Stimulated activated CD8-positive, alpha-beta memory T cell treated with anti-CD3 and anti-CD28 coated beads, Interleukin-4, amount 100 ng/mL, for 48 hours (primary cell): ENCODE measurements around the gene CENPB.
A peak's percentile ranks its signal among the peaks of the same experiment; 100 is the strongest.

Source experiments
- DNase-seq: peaks from one replicate; pipeline ENCODE4 v3.0.0-alpha.2; 2020

The CENPB gene

DNA sequence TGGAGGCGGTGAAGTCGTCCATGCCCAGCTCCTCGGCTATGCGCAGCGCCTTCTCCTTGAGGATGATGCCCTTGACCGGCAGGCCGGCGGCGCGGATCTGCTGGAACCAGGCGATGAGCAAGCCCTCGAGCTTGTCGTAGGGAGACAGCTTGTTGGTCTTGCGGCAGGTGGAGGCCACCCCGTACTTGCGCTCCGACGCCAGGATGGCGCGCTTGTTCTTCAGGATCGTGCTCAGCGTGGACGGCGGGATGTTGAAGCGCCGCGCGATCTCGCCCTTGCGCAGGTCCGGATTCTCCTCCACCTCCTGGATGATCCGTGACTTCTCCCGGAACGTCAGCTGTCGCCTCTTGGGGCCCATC is 435 bp downstream of the CENPB start:
- peak; percentile 65 for DNase-seq

DNA sequence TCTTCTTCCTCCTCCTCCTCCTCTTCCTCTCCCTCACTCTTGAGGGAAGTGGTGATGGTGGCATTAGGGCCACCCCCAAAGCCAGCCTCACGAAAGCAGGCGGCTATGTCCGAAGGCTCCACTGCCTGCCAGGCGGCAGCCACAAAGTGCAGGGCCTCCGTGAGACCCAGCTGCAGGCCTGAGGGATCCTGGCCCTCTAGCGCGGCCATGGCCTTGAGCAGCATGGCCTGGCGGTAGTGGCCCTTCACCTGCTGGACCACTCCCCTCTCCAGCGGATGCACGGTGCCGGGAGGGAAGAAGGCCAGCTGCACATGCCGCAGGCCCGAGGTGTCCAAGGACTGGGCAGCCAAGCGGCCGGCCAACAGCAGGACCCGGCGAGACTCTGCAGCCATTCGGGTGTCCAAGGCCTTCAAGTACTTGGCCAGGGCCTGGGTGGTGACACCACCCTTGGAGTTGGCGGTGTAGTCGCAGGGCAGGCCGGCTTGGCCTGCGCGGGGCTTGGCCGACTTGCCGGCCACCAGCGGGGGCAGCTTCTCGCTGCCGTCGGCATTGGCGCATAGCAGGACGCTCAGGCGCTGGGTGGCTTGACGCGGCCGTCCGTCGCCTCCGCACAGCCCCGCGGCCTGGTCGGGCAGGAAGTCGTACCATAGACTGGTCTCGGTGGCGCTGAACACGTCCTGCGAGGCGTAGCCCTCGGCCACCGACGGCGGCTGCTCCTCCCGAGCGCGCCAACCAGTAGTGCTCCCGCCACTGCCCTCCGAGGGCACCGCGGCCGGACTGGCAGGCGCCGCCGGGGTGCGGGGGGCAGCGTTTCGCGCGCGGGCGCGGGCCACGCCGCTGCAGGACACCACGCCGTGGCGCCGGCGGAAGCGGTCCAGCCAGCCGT is 1.1 kb downstream of the CENPB start:
- no peak for DNase-seq

DNA sequence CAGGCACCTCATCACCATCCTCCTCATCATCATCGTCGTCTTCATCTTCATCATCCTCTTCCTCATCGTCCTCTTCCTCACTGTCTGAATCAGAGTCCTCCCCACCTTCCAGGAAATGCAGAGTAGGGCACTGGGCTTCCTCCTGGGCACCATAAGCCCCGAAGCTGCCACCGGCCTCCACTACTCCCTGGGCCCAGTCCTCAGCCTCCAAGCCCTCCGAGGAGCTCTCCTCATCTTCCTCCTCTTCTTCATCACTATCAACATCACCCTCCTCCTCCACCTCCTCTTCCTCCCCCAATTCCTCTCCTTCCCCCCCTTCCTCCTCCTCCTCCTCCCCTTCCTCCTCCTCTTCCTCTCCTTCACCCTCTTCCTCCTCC is 1.7 kb downstream of the CENPB start:
- DNase-seq: no peak

DNA sequence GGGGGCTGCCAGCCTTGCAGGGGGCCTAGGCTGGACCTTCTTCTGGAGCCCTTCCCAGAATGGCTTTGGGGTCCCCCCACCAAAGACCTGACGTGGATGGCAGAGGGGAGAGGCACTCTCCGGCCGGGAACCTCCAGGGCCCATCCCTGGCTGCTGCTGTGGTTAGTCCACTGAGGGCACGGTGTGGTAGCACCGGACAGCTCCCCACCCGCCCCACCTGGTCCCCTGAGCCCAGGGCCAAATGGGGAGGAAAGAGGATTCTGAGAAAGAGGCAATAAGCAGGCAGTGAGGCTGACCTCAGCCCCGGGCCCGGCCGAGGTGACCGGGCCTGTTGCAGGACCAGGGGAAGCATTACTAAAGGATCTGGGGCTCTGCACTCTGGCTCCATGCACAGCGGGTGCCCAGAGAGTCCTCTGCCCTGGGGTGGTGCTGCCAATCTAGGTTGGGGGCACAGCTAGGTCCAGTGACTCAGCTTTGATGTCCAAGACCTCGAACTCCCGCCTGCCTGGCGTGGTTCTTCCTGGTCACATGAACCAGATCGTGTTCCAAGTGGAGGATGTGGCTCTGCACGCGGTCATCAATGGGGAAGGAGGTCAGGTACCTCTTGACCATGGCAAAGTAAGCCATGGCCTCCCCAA is 2.2 kb downstream of the CENPB start:
- DNase-seq: no peak

DNA sequence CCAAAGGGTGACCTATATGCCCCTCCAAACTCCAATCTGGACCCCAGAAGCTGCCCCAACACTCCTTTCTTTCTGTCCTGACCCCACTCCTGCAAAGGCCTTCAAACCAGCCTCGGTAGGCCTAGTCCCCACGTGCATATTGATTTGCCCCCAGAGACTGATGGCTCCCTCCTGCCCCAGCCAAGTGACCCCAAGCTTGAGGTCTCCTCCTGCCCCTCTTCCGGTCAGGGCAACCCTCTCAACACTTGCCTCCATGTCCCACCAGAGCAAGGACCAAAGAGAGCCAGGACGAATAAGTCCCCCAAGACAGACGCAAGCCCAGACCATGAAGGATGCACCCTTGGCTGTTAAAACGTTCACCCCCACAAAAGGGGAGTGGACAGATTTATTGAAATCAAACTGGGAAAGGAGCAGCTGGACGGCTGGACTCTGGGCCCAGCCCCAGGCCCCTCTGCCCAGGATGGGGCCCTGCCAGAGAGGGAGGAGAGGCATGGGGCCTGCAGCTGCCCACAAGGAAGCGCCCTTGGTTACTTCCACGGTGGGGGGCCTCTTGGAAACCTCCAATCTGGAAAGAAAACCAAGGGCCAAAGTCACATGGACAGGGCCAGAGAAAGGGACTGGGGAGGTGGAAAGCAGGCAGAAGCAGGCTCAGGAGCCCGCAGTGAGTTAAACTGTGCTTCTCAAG is 2.9 kb downstream of the CENPB start:
- no peak for DNase-seq

DNA sequence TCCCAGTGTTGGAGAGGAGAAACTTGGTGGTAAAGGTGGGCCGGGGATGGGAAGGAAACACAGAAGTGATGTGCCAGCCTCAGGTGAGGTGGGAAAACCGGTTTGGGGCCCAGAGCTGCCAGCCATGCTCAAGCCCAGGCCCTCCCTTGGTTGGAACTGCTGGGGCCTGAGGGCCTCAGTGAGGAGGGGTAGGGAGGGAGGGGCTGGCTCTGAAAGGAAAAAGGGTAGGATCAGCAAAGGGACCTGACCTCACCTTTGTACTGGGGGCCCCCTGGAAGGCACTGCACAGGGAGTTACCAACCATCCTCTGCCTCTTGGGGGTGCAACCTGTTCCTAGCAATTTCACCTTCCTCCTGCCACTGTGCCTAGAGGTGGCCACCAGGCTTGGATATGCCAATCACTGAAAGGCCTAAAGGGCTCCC is 3.5 kb downstream of the CENPB start:
- no peak for DNase-seq

DNA sequence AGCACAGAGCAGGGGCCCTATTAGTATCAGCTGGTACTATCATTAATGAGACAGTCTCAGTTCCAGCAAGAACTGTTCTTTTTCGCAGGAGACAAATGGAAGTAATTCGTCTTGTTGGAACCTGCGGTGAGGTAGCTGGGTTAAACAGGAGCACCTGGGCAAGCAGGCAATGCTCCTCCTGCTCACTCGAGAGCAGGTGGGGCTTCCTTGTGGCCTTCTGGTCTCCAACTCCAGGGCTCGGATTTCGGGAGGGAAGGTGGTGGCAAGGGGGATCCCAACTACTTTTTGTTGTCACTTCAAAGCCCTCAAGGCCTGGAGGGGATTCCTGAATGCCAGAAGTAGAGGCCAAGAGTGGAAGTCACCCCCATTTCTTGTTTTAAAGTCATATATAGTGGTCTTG is 3.9 kb downstream of the CENPB start:
- no peak for DNase-seq

DNA sequence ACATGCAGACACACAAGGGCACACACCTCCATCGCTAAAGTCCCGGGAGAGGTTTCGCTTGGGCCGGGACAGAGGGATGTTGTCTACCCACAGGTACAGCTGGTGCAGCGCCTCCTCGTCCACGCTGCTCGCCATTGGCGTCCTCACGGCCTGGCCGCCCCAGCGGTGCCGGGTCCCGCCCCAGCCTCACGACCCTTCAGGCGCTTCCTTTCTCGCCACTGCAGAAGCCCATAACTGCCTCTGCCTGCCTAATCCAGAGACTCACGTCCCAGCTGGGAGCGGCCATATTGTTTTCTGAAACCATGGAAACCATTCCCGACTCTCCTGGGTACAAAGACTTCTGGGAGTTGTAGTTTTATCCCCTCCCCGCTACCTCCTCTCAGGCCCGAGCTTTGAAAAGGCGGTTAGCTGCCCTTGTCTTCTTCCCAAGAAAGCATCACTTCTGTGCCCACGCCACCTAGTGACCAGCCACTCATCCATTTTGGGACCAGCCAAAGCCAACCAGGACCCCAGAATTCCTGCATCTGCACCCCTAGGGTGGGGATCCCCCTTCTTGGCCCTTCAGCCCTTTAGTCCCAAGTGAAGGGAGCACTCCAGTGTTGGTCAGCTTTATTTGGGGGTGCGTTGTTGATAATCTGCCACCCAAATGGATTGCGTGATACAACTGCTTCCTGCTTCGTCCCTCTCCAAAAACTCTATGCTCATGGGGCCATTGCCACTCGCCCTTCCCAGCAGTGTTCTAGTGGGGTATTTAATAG is 5.2 kb downstream of the CENPB start, which contains the start of gene SPEF1:
Gene SPEF1, minus strand, starts transcription at position 296 of the 758 bp plus-strand sequence. Its CDS starts 161 bp downstream, at position 135.
- DNase-seq: peak; percentile 59

DNA sequence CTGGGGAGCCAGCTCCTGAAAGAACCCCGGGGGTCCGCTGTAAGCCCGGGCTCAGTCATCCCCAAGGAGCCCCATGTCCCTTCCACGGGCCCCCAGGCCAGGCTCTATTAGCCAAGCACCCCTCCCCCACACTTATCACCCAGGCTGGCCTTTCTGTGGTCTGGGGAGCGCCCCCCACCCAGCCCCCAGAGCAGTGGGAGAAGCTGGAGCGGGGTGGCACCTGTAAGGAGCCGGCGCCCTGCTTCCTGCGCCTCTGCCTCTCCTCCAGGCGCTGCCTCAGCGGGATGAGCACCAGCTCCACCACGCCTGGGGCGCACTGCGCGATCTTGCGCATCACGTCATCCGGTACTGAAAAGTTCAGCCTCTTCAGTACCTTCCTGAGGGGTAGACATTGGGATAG is 7.6 kb downstream of the CENPB start:
- no peak for DNase-seq

DNA sequence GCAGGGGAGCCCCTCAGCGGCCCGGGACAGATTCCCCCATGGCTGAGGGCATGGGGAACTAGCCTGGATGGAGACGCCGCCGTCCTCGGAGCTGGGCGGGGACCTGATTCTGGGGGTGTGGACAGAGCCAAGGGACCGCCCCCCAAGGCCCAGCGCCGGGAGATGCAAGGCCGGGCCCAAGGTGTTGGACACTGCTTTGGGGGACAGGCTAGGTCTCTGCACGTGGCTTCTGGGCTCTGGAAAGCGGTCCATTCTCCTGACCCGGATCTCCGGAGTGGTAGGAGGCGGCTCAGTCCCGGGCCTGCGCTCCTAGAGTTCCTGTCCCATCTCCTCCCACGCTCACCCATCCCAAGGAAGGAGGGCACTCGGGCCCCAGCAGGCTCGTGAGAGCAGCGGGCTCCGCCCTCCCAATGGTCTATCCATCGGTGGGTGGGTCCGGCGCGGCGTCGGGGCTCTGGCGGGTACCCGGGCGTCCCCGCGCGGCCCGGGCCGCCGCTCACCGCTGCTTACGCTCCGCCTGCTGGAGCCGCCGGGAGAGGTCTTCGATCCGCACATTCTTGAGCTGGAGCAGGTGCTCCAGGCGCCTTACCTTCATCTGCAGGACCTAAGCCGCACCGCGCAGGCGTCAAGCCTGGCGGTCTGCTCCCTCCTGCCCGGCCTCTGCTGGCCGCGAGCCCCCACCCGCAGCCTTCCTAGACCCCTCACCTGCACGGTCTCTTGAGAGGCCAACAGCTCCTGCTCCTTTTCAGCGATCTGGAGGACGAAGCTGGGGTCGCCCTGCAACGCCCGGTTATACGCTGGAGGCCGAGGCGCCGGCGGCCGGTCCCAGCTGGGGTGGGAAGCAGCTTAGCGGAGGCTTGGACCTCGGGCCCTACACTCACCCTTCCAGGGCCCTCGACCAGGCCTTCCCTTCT is 8.6 kb downstream of the CENPB start:
- DNase-seq: peak; percentile 77

DNA sequence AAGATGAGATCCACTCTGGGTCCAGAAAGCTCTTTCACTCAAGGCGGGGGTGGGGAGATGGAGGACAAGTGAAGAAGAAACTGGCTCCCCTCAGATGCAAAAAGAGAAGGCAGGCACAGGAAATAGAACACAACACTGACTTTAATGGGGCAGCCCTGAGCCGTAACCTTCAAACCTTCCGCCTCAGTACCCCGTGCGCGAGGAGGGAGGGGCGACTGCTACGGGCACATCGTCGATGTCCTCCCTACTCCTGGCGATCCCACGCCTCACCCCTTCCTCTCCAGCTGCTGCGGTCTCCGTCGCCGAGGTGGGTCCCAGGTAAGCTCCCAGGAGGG is 9.2 kb downstream of the CENPB start:
- no peak for DNase-seq

DNA sequence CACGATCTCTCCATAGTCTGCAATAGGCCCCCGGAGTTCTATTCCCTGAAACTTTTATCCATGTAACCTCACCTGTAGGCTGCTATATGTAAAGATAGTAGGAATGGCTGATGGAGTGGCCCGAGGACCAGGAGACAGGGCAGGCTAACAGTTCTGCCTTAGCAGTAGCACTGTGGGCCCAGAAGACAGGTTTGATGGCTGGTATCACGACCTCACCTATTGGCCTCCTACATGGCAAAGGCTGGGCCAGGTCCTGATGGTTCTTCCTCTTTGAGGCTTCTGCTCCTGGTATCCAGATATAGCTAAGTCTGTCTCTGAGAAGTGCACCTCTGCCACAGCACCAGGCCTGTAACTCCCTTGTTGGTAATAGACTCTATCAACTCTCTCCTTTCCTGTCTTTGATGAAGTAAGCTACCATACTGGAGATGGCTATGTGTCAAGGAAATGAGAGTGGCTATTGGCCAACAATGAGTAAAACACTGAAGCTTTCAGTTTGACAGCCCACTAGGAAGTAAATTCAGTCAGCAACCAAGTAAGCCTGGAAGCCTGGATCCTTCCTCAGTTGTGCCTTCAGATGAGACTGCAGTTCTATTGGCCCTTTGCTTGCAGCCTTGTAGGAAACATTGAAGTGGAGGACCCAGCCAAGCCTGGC is 11.0 kb downstream of the CENPB start:
- no peak for DNase-seq

DNA sequence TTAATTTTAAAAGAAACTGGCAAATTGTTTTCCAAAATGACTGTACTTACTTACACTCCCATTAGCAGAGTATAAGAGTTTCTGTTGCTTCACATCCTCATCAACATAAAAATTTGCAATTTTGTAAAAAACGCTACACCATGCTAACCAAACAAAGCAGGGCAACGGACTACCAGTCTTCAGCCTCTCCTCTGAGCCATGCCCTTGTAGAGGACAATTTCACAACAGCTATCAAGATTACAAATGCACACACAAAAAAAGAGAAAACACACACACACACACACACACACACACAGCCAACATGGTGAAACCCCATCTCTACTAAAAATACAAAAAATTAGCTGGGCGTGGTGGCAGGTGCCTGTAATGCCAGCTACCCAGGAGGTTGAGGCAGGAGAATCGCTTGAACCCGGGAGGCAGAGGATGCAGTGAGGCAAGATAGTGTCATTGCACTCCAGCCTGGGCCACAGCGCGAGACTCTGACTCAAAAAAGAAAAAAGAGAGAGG is 14.9 kb downstream of the CENPB start:
- DNase-seq: no peak

DNA sequence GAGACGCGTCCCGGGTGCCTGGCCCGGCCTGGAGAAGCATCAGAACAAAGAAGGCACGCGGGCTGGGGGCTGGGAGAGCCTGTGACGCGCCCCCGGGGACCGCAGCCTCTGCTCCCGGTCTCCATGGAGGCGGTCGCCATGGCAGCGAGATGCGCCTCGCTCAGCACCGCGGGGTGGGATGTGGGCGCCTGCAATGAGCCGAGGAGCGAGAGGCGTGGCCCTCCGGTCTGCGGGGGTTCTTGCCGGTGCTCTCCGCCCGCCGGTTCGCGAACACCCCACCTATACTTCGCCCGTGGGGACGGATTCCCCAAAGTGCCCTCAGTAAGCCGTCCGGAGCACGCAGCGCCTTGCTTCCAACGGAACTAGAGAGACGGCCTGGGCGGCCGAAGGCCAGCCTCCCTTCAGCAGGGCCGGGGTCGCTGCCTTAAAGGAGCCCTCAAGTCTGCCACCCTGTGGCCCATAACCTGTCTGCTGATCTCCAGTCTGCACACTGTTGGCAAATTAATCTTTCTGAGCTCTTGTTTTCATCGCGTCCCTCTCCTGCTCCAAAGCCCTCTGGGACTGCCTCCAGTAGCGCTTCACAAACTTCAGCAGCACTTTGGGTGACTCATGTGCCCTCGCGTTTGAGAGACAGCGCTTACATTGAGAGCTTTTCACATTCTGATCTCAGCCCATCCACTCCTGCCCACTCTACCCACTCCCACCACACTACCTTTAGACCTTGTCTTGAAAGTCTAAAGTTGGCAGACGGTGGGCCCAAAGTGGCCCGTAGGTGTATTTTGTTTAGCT is 18.0 kb downstream of the CENPB start:
- peak; percentile 87 for DNase-seq

DNA sequence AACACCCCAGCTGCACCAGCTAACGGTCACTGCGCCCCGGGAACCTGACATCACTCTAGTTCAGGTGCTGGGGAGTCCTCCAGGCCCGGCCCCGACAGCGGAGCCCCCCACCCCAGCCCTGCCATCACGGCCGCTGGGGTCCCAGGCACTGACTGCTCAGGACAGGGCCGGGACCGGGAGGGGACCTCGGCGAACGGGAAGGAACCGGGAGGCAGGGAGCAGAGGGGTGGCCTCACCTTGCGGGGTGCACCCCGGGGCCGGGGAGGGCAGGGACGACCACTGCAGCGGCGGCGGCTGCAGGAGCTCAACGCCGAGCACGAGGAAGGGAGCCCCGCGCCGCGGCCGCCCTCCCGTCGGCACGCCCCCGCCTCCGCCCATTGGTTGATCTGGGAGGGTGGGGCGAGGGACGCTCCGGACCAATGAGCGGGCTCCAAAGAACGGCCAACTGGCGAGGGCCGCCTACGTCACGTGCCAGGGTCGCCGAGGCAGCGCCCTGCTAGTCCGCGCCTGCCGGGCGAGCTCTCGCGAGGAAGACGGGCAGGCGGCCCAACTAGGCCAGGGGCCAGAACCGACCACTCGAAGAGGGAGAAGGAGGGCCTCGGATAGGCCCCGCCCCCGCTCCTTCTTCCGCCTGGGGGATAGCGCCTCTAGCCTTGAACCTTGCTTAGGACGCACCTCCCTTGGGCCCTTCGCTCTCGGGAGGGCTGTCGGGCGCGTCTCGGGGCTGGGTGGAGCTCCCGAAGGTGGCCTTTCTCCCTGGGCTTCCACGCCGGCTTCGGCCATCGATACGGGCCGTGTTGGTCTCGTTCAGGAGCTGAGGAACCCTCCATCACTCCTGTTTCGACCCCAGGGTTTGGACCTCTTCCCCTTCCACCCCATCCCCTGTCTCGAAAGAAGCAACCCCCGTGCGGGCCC is 18.9 kb downstream of the CENPB start, which contains the start of gene ADISSP:
Gene ADISSP, minus strand, starts transcription at position 327 of the 915 bp plus-strand sequence. CDS start 7,653 bp downstream, outside the sequence.
- peak; percentile 98 for DNase-seq

DNA sequence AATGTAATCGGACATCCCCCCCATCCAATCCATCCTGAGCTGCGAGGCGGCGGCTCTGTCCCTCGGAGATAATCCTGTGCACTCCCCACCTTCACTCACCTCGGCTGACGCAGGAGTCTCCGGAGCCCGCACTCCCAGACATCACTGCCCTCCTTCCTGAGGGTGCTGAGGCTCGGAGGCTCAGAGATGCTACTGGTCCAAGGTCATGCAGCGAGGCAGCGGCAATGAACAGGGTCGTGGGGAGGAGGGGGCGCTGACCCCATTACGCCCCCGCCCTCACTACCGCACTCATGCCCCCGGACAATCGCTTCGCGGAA is 19.5 kb downstream of the CENPB start:
- DNase-seq: no peak

DNA sequence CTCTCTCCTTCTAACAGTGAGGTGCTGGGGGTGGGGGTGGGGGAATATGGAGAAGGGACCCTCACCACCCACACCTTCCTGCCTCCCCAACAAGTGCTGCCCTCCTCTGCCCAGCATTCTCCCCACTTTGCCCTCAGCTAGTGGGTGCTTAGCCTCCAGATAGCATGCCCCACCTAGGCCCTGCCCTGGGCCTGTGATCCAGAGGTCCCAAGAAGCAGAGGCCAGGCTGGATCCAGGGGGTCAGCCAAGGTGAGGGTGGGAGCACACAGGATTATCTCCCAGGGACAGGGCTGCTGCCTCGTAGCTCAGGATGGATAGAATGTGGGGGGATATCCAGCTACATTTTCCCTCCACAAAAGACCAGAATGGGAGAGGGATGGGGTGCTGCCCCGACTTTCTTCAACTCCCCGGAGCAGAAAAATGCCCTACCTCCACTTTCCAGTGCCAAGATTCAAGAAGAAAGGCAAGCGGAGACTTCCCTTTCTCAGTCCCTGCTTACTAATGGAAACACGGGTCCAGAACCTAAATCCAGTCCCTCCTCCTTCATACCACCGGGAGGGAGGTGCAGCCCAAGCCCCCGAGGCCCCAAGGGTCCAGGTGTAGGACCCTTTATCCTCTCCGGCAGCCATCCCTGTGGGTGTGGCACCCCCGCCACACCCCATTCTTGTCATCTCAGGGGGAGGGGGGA is 20.0 kb downstream of the CENPB start:
- DNase-seq: no peak

DNA sequence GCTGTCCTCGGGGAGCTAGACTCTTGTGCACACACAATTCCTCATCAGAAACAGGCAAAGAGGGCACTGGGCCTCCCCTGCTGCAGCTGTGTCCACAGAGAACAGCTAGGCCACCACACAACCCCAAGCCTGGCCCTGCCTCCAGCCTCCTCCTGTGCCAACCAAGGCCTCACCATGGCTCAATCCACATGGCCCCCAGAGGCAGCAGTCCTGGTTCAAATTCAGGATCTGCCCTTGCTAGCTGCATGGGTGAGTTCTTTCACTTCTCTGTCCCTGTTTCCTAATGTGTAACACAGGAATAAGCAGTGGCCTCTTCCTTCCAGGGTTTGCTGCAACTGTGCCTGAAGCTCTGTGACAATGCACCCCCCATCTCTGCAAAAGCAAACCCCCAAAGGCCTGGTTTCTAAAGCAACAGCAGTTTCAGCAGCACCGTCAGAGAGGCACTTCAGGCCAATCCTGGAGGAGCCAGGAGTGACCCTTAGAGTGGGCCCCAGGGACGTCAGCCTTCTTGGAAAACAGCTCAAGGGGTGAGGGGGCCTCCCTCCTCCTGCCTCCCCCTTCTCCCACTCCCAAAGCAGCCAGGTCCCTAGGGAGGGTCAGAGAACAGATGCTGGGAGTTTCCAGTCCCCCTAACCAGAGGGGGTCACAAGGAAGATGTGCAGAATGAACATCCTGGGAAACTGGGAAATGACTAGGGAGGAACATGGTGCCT is 21.2 kb downstream of the CENPB start:
- DNase-seq: no peak
